Activated CD4-positive, alpha-beta T cell treated with anti-CD3 and anti-CD28 coated beads, Interleukin-2, amount 10 ng/mL, durations not matched to agents 24 days and 14 days (primary cell): Measurements from ENCODE around the gene APOA5. TPM values are rescaled to one million over a fixed set of nuclear protein-coding genes. Genes with fewer than 3 reads are reported as not detected.

Source experiments
- DNase-seq: peaks from one replicate; pipeline ENCODE4 v3.0.0; 2022
- H3K27ac Mint-ChIP-seq: one replicate; pipeline ENCODE4 v1.8.0; 2022; ENCODE audit warnings: mild to moderate bottlenecking, mixed read lengths
- H3K27me3 Mint-ChIP-seq: one replicate; pipeline ENCODE4 v1.8.0; 2022; ENCODE audit warnings: mixed read lengths
- H3K36me3 Mint-ChIP-seq: one replicate; pipeline ENCODE4 v1.8.0; 2022; ENCODE audit warnings: low read depth, mild to moderate bottlenecking, mixed read lengths
- H3K4me1 Mint-ChIP-seq: one replicate; pipeline ENCODE4 v1.8.0; 2021; ENCODE audit warnings: mixed read lengths
- H3K4me3 Mint-ChIP-seq: one replicate; pipeline ENCODE4 v1.8.0; 2022; ENCODE audit warnings: mild to moderate bottlenecking, moderate library complexity, mixed read lengths
- H3K9me3 Mint-ChIP-seq: one replicate; pipeline ENCODE4 v1.8.0; 2021; ENCODE audit warnings: mixed read lengths
- intact Hi-C: fragments of 100-400 bp; cut with micrococcal nuclease; formaldehyde crosslinking; loops from one replicate; pipeline ENCODE4 v1.15.1; 2023
- total RNA-seq: library from RNA; stranded (reverse); gene quantifications from 2 replicates; pipeline ENCODE4 v1.2.3, GENCODE V29; 2022

Gene APOA5
- total RNA-seq, 1 donor from 2014 or later, result not detected

GRCh38 chr11:116797816-116798215, 6.1 kb upstream of the APOA5 start:
- no peak overlapping the region for H3K4me3 Mint-ChIP-seq
- no peaks in the 10 kb centered on the region for H3K36me3 Mint-ChIP-seq
- peaks cover 3% of the 10 kb centered on the region for H3K4me1 Mint-ChIP-seq
- no peaks in the 10 kb centered on the region for H3K9me3 Mint-ChIP-seq
- DNase-seq, result no peak
- intact Hi-C loops, result no loop called here
- no peak overlapping the region for H3K27ac Mint-ChIP-seq
- peaks cover 31% of the 10 kb centered on the region for H3K27me3 Mint-ChIP-seq

GRCh38 chr11:116796548-116796947, 4.9 kb upstream of the APOA5 start:
- no peak overlapping the region for H3K27ac Mint-ChIP-seq
- intact Hi-C loops, result no loop called here

DNA sequence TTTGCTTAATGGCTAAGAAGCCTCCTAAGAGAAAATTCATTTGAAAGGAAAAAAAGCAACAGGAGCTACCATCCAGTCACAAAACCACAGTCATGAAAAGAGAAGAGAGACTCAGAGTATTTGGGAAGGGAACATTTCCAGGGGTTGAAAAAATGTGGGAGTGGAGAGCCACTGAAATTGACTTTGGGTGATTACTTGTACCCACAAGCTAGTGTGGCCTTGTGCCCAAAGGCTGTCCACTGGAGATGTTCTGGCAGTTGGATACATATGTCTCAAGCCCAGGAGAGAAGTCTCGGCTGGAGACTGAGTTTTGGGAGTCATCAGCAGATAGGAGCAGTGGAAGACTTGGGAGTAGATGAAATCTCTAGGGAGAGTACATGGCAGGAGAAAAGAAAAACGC, 3.2 kb upstream of the APOA5 start:
- Mint-ChIP-seq H3K4me1 (peaks cover 10% of the 10 kb centered on the region), H3K4me3 (no peak overlapping the region), H3K27me3 (peaks cover 19% of the 10 kb centered on the region), H3K36me3 (no peaks in the 10 kb centered on the region), H3K9me3 (no peaks in the 10 kb centered on the region), H3K27ac (no peak overlapping the region)
- DNase-seq, result no peak
- intact Hi-C loops, result no loop called here

More at GRCh38 chr11:116796548-116796947, 4.9 kb upstream of the APOA5 start:
- peaks cover 24% of the 10 kb centered on the region for H3K27me3 Mint-ChIP-seq
- DNase-seq, result no peak
- no peak overlapping the region for H3K4me3 Mint-ChIP-seq
- H3K4me1 Mint-ChIP-seq, result peaks cover 4% of the 10 kb centered on the region
- no peaks in the 10 kb centered on the region for H3K36me3 Mint-ChIP-seq
- no peaks in the 10 kb centered on the region for H3K9me3 Mint-ChIP-seq

DNA sequence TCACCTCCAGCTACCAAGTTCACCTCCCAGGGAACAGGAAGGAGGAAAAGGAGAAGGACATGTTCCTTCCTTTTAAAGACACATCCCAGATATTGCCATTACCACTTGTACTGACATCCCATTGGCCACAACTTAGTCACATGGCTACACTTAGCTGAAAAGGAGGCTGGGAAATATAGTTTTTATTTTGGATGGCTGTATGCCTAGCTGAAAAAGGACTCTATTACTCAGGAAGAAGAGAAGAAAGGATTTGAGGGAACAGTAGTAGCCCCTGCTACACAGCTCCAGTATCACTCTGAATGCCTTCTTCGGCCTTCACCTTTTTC, 2.1 kb upstream of the APOA5 start:
- H3K4me3 Mint-ChIP-seq, result no peak overlapping the region
- H3K4me1 Mint-ChIP-seq, result peaks cover 10% of the 10 kb centered on the region
- intact Hi-C loops, result no loop called here
- H3K27me3 Mint-ChIP-seq, result peaks cover 8% of the 10 kb centered on the region
- no peak for DNase-seq
- H3K9me3 Mint-ChIP-seq, result no peaks in the 10 kb centered on the region
- no peak overlapping the region for H3K27ac Mint-ChIP-seq
- no peaks in the 10 kb centered on the region for H3K36me3 Mint-ChIP-seq

- Mint-ChIP-seq H3K27ac (peak overlapping the region; percentile 21), H3K27me3 (peaks cover 6% of the 10 kb centered on the region), H3K9me3 (no peaks in the 10 kb centered on the region), H3K4me1 (peaks cover 16% of the 10 kb centered on the region), H3K36me3 (no peaks in the 10 kb centered on the region), H3K4me3 (no peak overlapping the region)
- intact Hi-C loops, result no loop called here
- DNase-seq, result no peak
Measured at GRCh38 chr11:116792869-116793771, 1.4 kb upstream of the APOA5 start.

GRCh38 chr11:116792144-116792868, 627 bp upstream of the APOA5 start:
- intact Hi-C loops, result no loop called here
- no peaks in the 10 kb centered on the region for H3K9me3 Mint-ChIP-seq
- no peak overlapping the region for H3K4me3 Mint-ChIP-seq
- H3K36me3 Mint-ChIP-seq, result peaks cover 3% of the 10 kb centered on the region
- peaks cover 18% of the 10 kb centered on the region for H3K4me1 Mint-ChIP-seq
- no peak overlapping the region for H3K27ac Mint-ChIP-seq
- H3K27me3 Mint-ChIP-seq, result peaks cover 6% of the 10 kb centered on the region
- DNase-seq, result no peak

DNA sequence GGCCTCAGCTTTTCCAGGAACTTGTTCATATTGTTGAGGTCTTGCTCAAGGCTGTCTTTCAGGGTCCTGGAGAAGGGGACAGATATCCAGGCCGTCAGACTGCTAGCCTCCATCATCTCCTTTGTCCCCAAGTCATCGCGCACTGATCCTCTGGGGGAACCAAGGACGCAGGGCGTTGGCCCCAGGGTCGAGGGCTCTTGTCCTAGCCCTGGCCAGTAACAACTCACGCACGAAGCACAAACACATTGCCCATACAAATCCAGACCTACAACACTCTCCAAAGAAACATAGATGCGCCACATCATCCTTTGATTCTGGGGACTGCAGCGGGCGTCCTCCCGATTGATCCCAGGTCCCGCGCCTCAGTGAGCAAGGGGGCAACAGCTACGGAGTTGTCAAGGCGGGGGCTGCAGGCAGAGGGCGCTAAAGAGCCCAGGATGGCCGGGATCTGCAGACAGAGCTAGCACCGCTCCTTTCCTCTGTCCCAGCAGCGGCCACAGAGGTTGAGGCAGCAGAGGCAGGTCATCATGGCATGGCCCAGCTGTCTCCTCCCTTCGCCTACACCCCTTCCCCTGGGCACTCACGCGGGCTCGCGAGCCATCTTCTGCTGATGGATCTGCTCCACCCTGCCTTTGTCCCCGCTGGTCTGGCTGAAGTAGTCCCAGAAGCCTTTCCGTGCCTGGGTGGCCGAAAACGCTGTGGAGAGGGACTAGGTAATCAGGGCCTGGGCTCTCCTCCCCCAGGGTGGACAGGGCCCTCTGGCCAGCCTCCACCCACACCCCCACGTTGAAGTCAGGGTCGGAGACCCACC, 472 bp downstream of the APOA5 start:
- DNase-seq, result peak; percentile 94
- H3K9me3 Mint-ChIP-seq, result no peaks in the 10 kb centered on the region
- H3K4me1 Mint-ChIP-seq, result peaks cover 28% of the 10 kb centered on the region
- H3K36me3 Mint-ChIP-seq, result peaks cover 13% of the 10 kb centered on the region
- H3K27me3 Mint-ChIP-seq, result peaks cover 4% of the 10 kb centered on the region
- intact Hi-C loops, result loop anchor here (1.0 to 2.0 kb wide), 2 partner anchors 46 to 315 kb away; partner anchors contain the start of gene APOA1
- H3K27ac Mint-ChIP-seq, result no peak overlapping the region
- H3K4me3 Mint-ChIP-seq, result peak overlapping the region; percentile 28

- Mint-ChIP-seq H3K27me3 (peaks cover 4% of the 10 kb centered on the region), H3K9me3 (no peaks in the 10 kb centered on the region), H3K36me3 (peaks cover 20% of the 10 kb centered on the region), H3K27ac (no peak overlapping the region), H3K4me3 (no peak overlapping the region), H3K4me1 (peaks cover 33% of the 10 kb centered on the region)
- no peak for DNase-seq
- intact Hi-C loops, result loop anchor here (1.0 to 2.0 kb wide), 2 partner anchors 46 to 316 kb away; partner anchors contain the start of gene APOA1
Measured at GRCh38 chr11:116790167-116791001, 1.3 kb downstream of the APOA5 start.

DNA sequence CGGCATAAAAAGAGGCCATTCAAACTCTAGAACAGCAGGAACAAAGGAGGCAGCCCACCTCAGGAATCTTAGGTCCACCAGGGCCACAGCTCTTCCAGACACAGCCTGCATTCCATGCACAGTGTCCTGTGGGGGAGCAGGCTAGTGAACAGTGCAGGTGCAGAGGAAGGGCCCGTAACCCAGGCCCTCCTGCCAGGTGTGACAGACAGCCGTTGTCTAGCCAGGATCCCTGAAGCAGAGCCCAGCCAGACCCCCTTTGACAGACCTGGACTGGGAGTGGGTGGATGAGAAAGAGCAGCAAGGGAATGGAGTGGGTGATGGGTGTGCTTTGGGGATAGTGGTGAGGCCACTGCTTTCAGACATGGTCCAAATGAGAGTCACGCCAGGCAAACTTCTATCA, 2.7 kb downstream of the APOA5 start:
- peaks cover 42% of the 10 kb centered on the region for H3K4me1 Mint-ChIP-seq
- H3K36me3 Mint-ChIP-seq, result peaks cover 34% of the 10 kb centered on the region
- H3K9me3 Mint-ChIP-seq, result no peaks in the 10 kb centered on the region
- H3K27ac Mint-ChIP-seq, result no peak overlapping the region
- intact Hi-C loops, result loop anchor here (1.0 to 5.0 kb wide), 3 partner anchors 16 to 443 kb away; partner anchors contain the start of genes PCSK7 and RNF214
- no peak for DNase-seq
- H3K4me3 Mint-ChIP-seq, result no peak overlapping the region
- peaks cover 4% of the 10 kb centered on the region for H3K27me3 Mint-ChIP-seq

DNA sequence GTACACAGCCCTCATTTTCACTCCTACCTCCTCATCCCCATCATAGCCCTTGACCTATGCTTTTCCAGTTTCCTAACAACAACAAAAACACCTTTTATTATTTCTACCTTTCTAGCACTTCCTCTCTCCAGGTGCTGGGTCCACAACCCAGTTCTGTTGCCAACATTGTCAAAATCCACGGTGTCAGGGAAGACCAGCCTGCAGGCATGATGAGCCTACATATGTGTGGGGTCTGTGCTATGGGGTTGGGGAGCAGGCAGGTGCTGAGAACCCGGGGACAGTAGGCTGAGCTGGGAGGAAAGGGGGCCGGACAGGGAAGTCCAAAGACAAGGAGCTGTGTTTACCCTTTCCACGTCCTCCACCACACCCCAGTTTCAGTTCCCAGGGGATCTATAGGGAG, 3.1 kb downstream of the APOA5 start:
- no peak for DNase-seq
- intact Hi-C loops, result loop anchor here (1.0 to 5.0 kb wide), 3 partner anchors 15 to 444 kb away; partner anchors contain the start of genes PCSK7 and RNF214
- H3K27me3 Mint-ChIP-seq, result peaks cover 4% of the 10 kb centered on the region
- H3K36me3 Mint-ChIP-seq, result peaks cover 36% of the 10 kb centered on the region
- peaks cover 42% of the 10 kb centered on the region for H3K4me1 Mint-ChIP-seq
- no peaks in the 10 kb centered on the region for H3K9me3 Mint-ChIP-seq
- H3K27ac Mint-ChIP-seq, result peak overlapping the region; percentile 87
- H3K4me3 Mint-ChIP-seq, result peak overlapping the region; percentile 97

DNA sequence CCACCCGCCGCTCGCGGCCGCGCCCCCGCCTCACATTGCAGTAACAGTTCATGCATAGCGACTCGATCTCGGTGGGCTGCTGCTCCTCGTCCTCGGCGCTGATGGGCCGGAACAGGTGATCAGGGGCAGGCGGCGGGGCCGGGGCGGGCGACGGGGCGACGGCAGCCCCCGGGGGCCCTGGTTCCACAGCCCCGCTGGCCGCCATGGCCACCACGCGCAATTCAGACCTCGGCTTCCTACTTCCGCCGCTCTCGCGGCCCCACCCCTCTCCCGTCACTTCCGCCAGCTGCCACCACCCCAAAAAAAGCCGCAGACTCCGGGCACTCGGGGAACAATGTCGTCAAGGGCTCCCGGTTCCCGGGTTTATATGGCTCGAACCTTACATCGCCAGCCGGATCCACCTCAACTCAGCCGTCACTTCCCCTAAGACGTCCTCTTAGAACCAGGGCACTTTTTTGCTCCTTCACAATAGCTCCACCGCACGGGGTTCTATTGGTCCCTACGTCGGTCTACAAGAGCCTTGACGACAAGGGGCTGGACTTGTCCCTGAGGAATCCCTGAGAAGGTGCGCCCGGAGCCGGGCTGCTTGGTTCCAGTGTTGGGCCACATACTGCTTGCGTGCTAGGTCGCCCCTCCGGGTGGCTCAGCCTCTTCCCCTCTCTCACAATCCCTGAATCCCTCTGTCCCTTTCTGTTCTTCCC, 3.7 kb downstream of the APOA5 start, which contains the start of gene ZPR1:
ZPR1 (minus strand) TSS at position 238 of the 701 bp plus-strand sequence; CDS start at position 205, 33 bp downstream.
- Mint-ChIP-seq H3K4me1 (peaks cover 44% of the 10 kb centered on the region), H3K9me3 (no peaks in the 10 kb centered on the region), H3K27me3 (peaks cover 2% of the 10 kb centered on the region), H3K27ac (peak within 1 kb of the TSS; percentile 87), H3K4me3 (peak within 1 kb of the TSS; percentile 97), H3K36me3 (peaks cover 42% of the 10 kb centered on the region)
- DNase-seq, result peak; percentile 97
- intact Hi-C loops, result loop anchor here (1.0 to 5.0 kb wide), 3 partner anchors 15 to 444 kb away; partner anchors contain the start of genes PCSK7 and RNF214

- H3K9me3 Mint-ChIP-seq, result no peaks in the 10 kb centered on the region
- DNase-seq, result no peak
- H3K36me3 Mint-ChIP-seq, result peaks cover 47% of the 10 kb centered on the region
- H3K27me3 Mint-ChIP-seq, result peaks cover 2% of the 10 kb centered on the region
- intact Hi-C loops, result loop anchor here (5.0 kb wide), 1 partner anchor 445 kb away; the partner anchor contains the start of genes PCSK7 and RNF214
- peaks cover 49% of the 10 kb centered on the region for H3K4me1 Mint-ChIP-seq
- H3K4me3 Mint-ChIP-seq, result peak overlapping the region; percentile 97
- peak overlapping the region; percentile 76 for H3K27ac Mint-ChIP-seq
Measured at GRCh38 chr11:116787436-116787785, 4.3 kb downstream of the APOA5 start.
